ENCODE data around the gene TRIM25.

The TRIM25 gene

GRCh38 chr17:56925088-56925487 lies 11.2 kb upstream of the TRIM25 start:
- no peak for DNase-seq

DNA sequence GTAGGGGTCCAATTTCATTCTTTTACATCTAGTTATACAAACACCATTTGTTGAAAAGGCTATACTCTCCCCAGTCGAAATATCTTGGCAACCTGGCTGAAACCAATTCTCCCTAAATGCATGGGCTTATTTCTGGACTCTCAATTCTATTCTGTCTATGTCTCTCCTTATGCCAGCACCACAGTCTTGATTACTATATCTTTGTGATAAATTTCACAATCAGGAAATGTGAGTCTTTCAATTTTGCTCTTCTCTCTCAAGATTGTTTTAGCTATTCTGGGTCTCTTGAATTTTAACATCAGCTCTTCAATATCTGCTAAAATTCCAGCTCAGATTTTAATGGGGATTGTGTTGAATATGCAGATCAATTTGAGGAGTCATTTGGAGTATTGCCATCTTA lies 5.9 kb upstream of the TRIM25 start:
- no peak for DNase-seq

- DNase-seq: no peak
These were observed 5.1 kb upstream of the TRIM25 start for GRCh38 chr17:56918916-56919315.

DNA sequence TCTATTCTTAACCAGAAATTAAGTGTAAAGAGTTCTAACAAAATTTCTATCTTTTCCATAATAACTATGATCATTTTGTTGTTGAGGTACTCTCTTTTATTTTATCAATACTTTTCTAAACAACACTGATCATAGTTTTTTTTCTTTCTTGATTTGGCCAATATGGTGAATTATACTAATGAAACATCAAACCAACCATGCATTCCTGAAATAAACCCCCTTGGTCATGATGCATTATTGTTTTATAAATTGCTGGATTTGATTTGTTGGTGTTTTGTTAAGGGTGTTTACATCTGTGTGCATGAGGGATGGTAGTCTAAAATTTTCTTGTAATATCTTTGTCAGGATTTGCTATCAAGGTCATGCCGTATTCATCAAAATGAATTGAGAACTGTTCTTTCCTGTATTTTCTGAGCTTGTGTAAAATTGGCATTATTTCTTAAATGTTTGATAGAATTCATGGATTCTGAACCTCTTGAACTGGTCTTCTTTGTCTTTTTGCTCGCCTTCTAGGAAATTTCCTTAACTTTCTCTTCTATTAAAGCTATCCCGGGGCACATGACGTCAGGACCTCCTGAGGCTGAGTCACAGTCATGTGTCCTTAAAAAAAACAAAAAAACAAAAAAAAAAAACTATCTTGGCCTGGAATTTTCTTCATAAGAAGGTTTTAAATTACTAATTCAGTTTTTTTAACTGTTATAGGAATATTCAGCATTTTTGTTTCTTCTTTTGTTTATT lies 3.9 kb upstream of the TRIM25 start:
- no peak for DNase-seq

- DNase-seq: no peak
These were observed 878 bp upstream of the TRIM25 start for GRCh38 chr17:56914581-56915273.

- DNase-seq: no peak
These were observed 439 bp downstream of the TRIM25 start for GRCh38 chr17:56913353-56913866.

DNA sequence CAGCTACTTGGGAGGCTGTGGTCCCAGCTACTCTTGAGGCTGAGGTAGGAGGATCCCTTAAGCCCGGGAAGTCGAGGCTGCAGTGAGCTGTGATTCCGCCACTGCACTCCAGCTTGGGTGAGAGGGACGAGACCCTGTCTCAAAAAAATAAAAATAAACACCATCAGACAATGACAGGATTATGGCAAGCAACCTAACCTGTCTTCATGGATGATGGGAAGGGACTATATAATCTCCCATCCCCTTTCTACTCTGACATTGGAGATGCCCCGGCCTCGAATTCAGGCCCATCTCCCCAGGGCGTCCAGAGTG lies 893 bp downstream of the TRIM25 start:
- DNase-seq: no peak

GRCh38 chr17:56912105-56912999 lies 1.5 kb downstream of the TRIM25 start:
- DNase-seq: no peak

DNA sequence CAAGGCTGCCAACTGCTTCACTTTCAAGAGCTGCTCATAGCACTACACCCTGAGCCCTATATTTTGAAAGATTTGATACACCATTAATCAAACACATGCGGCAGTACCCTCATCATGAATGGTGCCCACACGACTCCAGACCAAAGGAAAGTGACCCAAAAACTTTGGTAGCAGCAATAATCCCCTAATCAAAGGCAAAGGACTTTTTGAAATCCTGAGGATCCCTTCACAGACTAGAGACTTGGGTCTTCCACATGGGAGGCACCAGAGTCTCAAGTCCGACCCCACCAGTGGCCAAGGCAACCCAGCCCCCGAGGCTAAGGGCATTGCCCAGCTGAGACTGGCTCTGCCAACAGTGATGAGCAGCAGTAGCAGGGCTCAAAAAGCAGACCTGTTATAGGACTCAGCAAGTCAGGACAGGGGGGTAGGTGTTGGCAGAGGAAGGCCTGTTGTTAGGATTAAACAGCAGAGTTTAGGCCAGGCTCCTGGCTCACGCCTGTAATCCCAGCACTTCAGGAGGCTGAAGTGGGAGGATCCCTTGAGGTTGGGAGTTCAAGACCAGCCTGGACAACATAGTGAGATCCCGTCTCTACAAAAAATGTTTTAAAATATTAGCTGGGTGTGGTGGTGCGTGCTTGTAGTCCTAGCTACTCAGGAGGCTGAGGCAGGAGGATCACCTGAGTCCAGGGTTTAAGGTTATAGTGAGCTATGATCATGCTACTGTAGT lies 3.2 kb downstream of the TRIM25 start:
- DNase-seq: no peak

GRCh38 chr17:56909742-56910508 lies 3.9 kb downstream of the TRIM25 start:
- DNase-seq: no peak

DNA sequence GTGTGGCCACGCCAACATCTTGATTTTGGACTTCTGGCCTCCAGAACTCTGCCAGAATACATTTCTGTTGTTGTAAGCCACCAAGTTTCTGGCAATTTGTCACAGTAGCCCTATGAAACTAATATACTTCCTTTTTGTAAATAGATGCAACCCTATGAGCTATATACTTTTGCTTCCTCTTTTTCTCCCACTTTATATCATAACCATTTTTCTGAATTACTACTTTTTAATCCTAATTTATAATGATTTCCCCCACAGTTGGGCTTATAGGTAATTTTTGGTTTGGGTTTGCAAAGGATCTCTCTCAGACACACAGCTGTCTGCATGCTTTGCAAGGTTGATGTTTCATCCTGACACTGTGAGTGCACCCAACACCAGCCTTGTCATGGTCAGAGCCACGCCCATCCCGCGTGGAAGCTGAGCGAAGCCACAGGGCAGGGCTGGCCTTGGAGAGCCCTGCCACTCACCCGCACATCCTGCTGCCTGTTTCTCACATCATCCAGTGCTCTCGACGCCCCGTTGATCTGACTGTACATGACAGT lies 5.8 kb downstream of the TRIM25 start:
- no peak for DNase-seq

DNA sequence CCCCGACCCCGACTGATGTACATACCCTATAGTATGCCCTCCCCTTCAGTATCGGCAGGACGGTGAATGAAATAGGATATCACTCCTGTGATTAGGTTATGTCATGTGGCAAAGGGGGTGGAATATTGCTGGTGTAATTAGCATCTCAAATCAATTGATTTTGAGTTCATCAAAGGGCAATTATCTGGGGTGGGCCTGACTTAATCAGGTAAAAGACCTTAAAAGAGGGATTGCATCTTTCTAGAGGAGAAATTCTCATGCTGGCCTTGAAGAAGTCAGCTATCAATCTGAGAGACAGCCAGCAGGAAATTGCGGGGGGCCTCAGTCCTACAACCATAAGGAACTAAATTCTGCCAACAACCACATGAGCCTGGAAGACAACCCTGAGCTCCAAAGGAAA lies 10.3 kb downstream of the TRIM25 start:
- DNase-seq: no peak

DNA sequence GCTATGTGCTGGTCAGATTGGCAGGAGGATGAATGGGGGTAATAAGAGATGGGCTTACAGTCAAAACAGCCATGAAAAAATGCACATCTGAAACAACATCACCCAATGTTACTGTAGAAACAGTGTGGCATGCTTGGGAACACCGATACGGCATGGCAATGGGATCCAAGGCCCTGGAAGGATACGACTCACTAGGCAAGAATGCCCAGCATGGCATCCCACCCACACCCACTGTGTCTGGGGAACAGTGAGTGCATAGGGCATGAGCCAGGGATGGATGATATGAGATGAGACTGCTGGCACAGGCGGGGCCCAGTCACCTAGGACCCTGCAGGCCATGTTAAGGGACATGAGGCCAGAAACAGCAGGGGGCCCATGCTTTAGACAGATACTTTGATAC lies 11.5 kb downstream of the TRIM25 start:
- DNase-seq: no peak

- no peak for DNase-seq
These were observed 14.4 kb downstream of the TRIM25 start for GRCh38 chr17:56899403-56899802.

DNA sequence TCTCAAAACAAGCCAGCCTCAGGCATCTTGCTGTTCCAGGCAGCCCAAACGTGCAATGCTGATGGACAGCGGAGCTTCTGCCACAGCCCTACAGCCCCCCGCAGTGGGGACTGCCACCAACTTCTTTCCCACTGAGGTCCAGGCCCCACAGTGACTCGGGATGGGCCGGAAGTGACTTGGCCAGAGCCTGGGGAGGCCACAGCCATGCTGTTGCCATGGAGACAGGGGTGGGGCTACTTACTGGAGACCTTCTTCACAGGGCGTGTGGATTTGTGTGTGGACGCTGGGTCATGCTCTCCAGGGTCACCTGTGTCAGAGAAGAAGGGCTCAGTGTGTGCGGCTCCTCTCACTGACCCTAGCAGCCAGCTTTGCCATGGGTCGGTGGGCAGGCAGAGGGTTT lies 15.0 kb downstream of the TRIM25 start:
- DNase-seq: no peak

DNA sequence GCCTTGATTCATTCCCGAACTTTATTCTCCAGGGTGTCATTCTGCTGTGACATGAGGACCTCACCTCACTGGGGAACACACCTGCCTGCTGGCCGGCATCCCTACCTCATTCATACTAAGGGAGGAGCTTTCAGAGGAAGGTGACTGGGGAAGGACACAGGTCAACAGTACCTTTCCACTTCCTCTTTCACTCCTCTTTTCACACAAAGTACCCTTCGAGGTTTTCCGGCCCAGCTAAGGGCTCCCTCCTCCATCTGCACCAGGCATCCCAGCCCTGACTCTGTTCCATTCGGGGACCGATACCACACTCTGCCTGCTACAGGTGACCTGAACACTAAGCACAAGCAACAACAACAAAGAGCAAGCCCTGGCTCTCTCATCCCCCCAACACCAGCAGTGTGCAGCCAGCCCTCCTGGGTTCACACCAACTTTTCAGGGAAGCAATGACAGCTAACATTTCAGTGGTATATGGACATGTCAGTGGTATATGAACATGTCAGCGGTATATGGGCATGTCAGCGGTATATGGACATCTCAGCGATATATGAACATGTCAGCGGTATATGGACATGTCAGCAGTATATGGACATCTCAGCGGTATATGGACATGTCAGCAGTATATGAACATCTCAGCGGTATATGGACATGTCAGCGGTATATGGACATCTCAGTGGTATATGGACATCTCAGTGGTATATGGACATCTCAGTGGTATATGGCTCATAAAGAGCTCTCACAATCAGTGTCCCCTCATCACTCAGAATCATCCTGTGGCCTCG lies 16.0 kb downstream of the TRIM25 start:
- DNase-seq: no peak

DNA sequence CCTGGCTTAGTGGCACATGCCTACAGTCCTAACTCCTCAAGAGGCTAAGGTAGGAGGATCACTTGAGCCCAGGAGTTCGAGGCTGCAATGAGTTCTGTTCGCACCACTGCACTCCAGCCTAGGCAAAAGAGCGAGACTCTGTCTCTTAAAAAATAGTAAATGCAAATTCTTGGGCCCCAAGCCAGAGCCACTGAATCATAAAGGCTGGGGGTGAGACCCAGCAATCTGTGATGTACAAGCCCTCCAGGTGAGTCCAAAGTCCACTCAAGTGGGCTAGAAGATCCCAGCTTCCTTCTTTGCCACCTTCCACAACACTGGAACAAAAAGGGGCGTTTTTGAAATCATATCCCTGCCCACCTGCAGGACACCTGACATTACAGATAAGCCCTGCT lies 16.9 kb downstream of the TRIM25 start:
- no peak for DNase-seq

DNA sequence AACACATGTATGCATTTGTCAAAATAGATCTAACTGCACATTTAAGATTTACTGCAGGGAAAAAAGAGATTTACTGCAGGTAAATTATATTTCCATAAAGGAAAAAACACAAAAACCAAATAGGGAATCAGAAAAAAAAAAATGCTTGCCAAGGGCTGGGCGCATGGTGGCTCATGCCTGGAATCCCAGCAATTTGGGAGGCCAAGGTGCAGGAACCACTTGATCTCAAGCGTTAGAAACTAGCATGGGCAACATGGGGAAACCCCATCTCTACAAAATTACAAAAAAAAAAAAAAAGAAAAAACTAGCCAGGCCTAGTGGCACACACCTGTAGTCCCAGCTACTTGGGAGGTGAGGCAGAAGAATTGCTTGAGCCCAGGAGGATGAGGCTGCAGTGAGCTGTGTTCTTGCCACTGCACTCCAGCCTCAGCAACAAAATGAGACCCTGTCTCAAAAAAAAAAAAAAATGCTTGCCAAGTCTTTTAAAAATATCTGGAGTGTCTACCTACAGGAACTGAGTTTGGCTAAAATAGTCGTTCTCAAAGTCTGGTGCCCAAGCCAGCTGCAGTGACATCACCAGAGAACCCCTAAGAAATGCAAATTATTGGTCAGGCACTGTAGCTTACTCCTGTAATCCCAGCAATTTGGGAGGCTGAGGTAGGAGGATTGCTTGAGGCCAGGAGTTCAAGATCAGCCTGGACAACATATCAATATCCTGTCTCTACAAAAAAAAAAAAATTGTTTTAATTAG lies 17.5 kb downstream of the TRIM25 start:
- DNase-seq: no peak

GRCh38 chr17:56894859-56895455 lies 18.9 kb downstream of the TRIM25 start:
- no peak for DNase-seq

DNA sequence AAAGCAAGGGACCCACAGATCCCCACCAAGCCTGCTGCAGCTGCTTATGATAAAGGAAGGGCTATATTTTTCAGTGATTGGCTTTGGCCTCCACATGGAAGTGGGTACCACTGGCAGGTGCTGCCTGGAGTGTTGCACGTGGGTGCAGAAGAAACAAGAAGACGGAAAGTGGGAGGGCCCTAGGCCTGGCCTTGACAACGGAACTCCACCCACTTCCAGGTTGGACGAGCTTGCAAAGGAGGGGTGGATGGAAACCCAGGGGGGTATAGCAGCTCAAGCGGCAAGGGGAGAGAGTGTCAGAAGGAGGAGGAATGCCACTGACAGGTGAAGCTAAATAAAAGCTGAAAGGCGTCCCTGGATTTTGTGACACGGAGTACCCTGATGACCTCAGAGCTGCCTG lies 20.3 kb downstream of the TRIM25 start:
- no peak for DNase-seq

All from NCI-H2107 (cell line).